ENCODE results near the gene MSMP.

- no peak for TF ChIP-seq POLR2A (IDR thresholded peaks at IDR 0.05; ENCODE audit: extremely low read depth, insufficient read length)
- TF ChIP-seq, protein P1, sequence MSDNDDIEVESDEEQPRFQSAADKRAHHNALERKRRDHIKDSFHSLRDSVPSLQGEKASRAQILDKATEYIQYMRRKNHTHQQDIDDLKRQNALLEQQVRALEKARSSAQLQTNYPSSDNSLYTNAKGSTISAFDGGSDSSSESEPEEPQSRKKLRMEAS (IDR thresholded peaks at IDR 0.05; ENCODE audit: low read depth, low read length): no peak
These were observed 8.5 kb downstream of the MSMP start for GRCh38 chr9:35745569-35745968.
